Natural killer cell (primary cell): ENCODE data around the gene ENTPD8. TPM values are rescaled to one million over a fixed set of nuclear protein-coding genes. Genes with fewer than 3 reads are reported as not detected.

ENCODE experiments used
- ATAC-seq, 3 donors: fragments of 150-1000 bp in 2 of 3; fragments of 200-7000 bp in 1 of 3; cut with Tn5 transposase; 1 replicate in 1 of 3; 2 replicates in 2 of 3; pipeline ENCODE4 v1.10.0; 2021; ENCODE audit warnings: mild to moderate bottlenecking in 2 of 3, moderate library complexity in 2 of 3
- DNase-seq, 2 donors: peaks; one replicate each; pipeline versions ENCODE4 v3.0.0 to v3.0.0-alpha.2; 2013 to 2021; ENCODE audit warnings: mixed read lengths in 1 of 2
- H3K27ac ChIP-seq: one replicate; pipeline ENCODE4 v1.5.1; 2013; ENCODE audit warnings: mild to moderate bottlenecking, low read length
- H3K27me3 ChIP-seq: one replicate; pipeline ENCODE4 v1.6.1; 2013; ENCODE audit warnings: low read length; ENCODE audit not compliant: control insufficient read depth, insufficient read depth
- H3K36me3 ChIP-seq: one replicate; pipeline ENCODE4 v1.6.1; 2013; ENCODE audit warnings: low read length; ENCODE audit not compliant: control insufficient read depth, insufficient read depth
- H3K4me1 ChIP-seq: one replicate; pipeline ENCODE4 v1.6.1; 2013; ENCODE audit warnings: low read length; ENCODE audit not compliant: control insufficient read depth, insufficient read depth
- H3K4me3 ChIP-seq: one replicate; pipeline ENCODE4 v1.5.1; 2013; ENCODE audit warnings: low read length
- H3K9me3 ChIP-seq: one replicate; pipeline ENCODE4 v1.6.1; 2013; ENCODE audit warnings: low read length; ENCODE audit not compliant: control insufficient read depth, insufficient read depth
- H3K27ac Mint-ChIP-seq, 2 donors: one replicate each; pipeline ENCODE4 v1.8.0; 2022; ENCODE audit warnings: mild to moderate bottlenecking in 2 of 2, mixed read lengths in 2 of 2, moderate library complexity in 1 of 2
- H3K27me3 Mint-ChIP-seq, 2 donors: one replicate each; pipeline ENCODE4 v1.8.0; 2022; ENCODE audit warnings: low read depth in 2 of 2, mixed read lengths in 2 of 2
- H3K36me3 Mint-ChIP-seq: one replicate; pipeline ENCODE4 v1.8.0; 2022; ENCODE audit warnings: mixed read lengths
- H3K4me1 Mint-ChIP-seq, 2 donors: one replicate each; pipeline ENCODE4 v1.8.0; 2022; ENCODE audit warnings: mixed read lengths in 2 of 2
- H3K4me3 Mint-ChIP-seq: one replicate; pipeline ENCODE4 v1.8.0; 2022; ENCODE audit warnings: mild to moderate bottlenecking, moderate library complexity, mixed read lengths
- H3K9me3 Mint-ChIP-seq, 2 donors: one replicate each; pipeline ENCODE4 v1.8.0; 2022; ENCODE audit warnings: mixed read lengths in 2 of 2
- CTCF ChIP-seq: fragments of 200-600 bp; IDR thresholded peaks from one replicate; pipeline ENCODE4 v1.8.0; 2022; ENCODE audit warnings: antibody characterized with exemption
- WGBS: methylation state at CpG from one replicate; pipeline ENCODE4 v1.1.7; 2013; ENCODE audit warnings: missing lambda C conversion rate; ENCODE audit not compliant: insufficient coverage; 5-methylcytosine and 5-hydroxymethylcytosine counted together
- intact Hi-C: fragments of 100-400 bp; cut with micrococcal nuclease; formaldehyde crosslinking; loops from one replicate; pipeline ENCODE4 v1.14.2; 2022
- total RNA-seq, 4 donors: library from RNA; stranded (reverse); fragments of 120-200 nt in 1 of 4; gene quantifications; one replicate each; pipeline versions ENCODE4 v1.2.3 to v1.2.4, GENCODE V29; 2013 to 2022

The ENTPD8 gene
- total RNA-seq, 3 donors from 2014 or later (not counting 1 experiment from before 2014, with no cell fraction given), result not detected

GRCh38 chr9:137447722-137448601 is 6.8 kb upstream of the ENTPD8 start:
- Mint-ChIP-seq H3K36me3 (no peaks in the 10 kb centered on the region), H3K27me3 (peaks cover 0 to 7% of the 10 kb centered on the region in 2 donors), H3K9me3 (no peaks in the 10 kb centered on the region), H3K4me1 (peaks cover 15 to 45% of the 10 kb centered on the region in 2 donors), H3K27ac (no peak overlapping the region), H3K4me3 (no peak overlapping the region)
- ATAC-seq (no peak), DNase-seq (no peak)
- peaks cover 56% of the 10 kb centered on the region for H3K4me1 ChIP-seq
- H3K9me3 ChIP-seq, result no peaks in the 10 kb centered on the region
- intact Hi-C loops, result no loop called here
- no peak overlapping the region for H3K4me3 ChIP-seq
- no peak for TF ChIP-seq CTCF
- no peaks in the 10 kb centered on the region for H3K27me3 ChIP-seq
- WGBS, result 95% methylated on average over 27 of the region's 27 CpGs
- no peaks in the 10 kb centered on the region for H3K36me3 ChIP-seq
- no peak overlapping the region for H3K27ac ChIP-seq

GRCh38 chr9:137446851-137447471 is 5.8 kb upstream of the ENTPD8 start:
- ATAC-seq (no peak), DNase-seq (peak in 1 of 2 donors; percentile 30)
- Histone ChIP-seq H3K27me3 (peaks cover 4% of the 10 kb centered on the region), H3K36me3 (no peaks in the 10 kb centered on the region), H3K27ac (no peak overlapping the region), H3K4me1 (peaks cover 46% of the 10 kb centered on the region), H3K4me3 (no peak overlapping the region), H3K9me3 (no peaks in the 10 kb centered on the region)
- TF ChIP-seq CTCF, result no peak
- 75% methylated on average over 21 of the region's 21 CpGs for WGBS
- Mint-ChIP-seq H3K9me3 (no peaks in the 10 kb centered on the region), H3K27me3 (peaks cover 3 to 8% of the 10 kb centered on the region in 2 donors), H3K27ac (peak overlapping the region in 1 of 2 donors; percentile 37), H3K36me3 (no peaks in the 10 kb centered on the region), H3K4me3 (no peak overlapping the region), H3K4me1 (peaks cover 13 to 37% of the 10 kb centered on the region in 2 donors)
- intact Hi-C loops, result no loop called here

- no peak for TF ChIP-seq CTCF
- Histone ChIP-seq H3K27me3 (peaks cover 6% of the 10 kb centered on the region), H3K9me3 (no peaks in the 10 kb centered on the region), H3K4me1 (peaks cover 44% of the 10 kb centered on the region), H3K4me3 (no peak overlapping the region), H3K36me3 (no peaks in the 10 kb centered on the region), H3K27ac (no peak overlapping the region)
- peak overlapping the region in 1 of 2 donors; percentile 53 for H3K27ac Mint-ChIP-seq
- intact Hi-C loops, result loop anchor here (1.0 kb wide), 1 partner anchor 23 kb away; the partner anchor contains the start of genes EXD3 and NOXA1
- H3K27me3 Mint-ChIP-seq, result peaks cover 7 to 10% of the 10 kb centered on the region in 2 donors
- DNase-seq (no peak), ATAC-seq (no peak)
- no peaks in the 10 kb centered on the region for H3K36me3 Mint-ChIP-seq
- 75% methylated on average over 19 of the region's 19 CpGs for WGBS
- H3K9me3 Mint-ChIP-seq, result no peaks in the 10 kb centered on the region
- peaks cover 16 to 31% of the 10 kb centered on the region in 2 donors for H3K4me1 Mint-ChIP-seq
- no peak overlapping the region for H3K4me3 Mint-ChIP-seq
Measured at GRCh38 chr9:137445930-137446431, 4.8 kb upstream of the ENTPD8 start.
